ENCODE data around the gene RABGEF1.
"Not testable (repeated sequence)": the region's sequence is repeated elsewhere in the genome, so short reads cannot be mapped to it uniquely, and the experiment has no call there.

The RABGEF1 gene

GRCh38 chr7:66736892-66737291 lies 3.6 kb upstream of the RABGEF1 start:
- DNase-seq, result no peak

GRCh38 chr7:66737667-66738066 lies 2.9 kb upstream of the RABGEF1 start:
- no peak for DNase-seq

- no peak for DNase-seq
These were observed 1.1 kb upstream of the RABGEF1 start for GRCh38 chr7:66739477-66739876.

- no peak for DNase-seq
These were observed 606 bp upstream of the RABGEF1 start for GRCh38 chr7:66739953-66740301.

GRCh38 chr7:66740980-66741709 lies 612 bp downstream of the RABGEF1 start:
- DNase-seq, result peak; percentile 25

GRCh38 chr7:66741710-66742049 lies 1.1 kb downstream of the RABGEF1 start:
- no peak for DNase-seq

- DNase-seq, result not testable (repeated sequence)
These were observed 1.8 kb downstream of the RABGEF1 start for GRCh38 chr7:66742298-66742697.

- DNase-seq, result no peak
These were observed 3.4 kb downstream of the RABGEF1 start for GRCh38 chr7:66743920-66744319.

GRCh38 chr7:66747385-66747784 lies 6.9 kb downstream of the RABGEF1 start:
- no peak for DNase-seq

- no peak for DNase-seq
These were observed 7.5 kb downstream of the RABGEF1 start for GRCh38 chr7:66747881-66748511.

GRCh38 chr7:66748791-66749190 lies 8.3 kb downstream of the RABGEF1 start:
- DNase-seq, result no peak

- no peak for DNase-seq
These were observed 11.4 kb downstream of the RABGEF1 start for GRCh38 chr7:66751945-66752344.

GRCh38 chr7:66754541-66754940 lies 14.0 kb downstream of the RABGEF1 start:
- DNase-seq, result no peak

GRCh38 chr7:66755059-66755458 lies 14.5 kb downstream of the RABGEF1 start:
- DNase-seq, result not testable (repeated sequence)

GRCh38 chr7:66756227-66756626 lies 15.7 kb downstream of the RABGEF1 start:
- DNase-seq, result not testable (repeated sequence)

- no peak for DNase-seq
These were observed 16.4 kb downstream of the RABGEF1 start for GRCh38 chr7:66756889-66757288.

GRCh38 chr7:66757939-66758338 lies 17.4 kb downstream of the RABGEF1 start:
- no peak for DNase-seq

GRCh38 chr7:66758950-66759628 lies 18.6 kb downstream of the RABGEF1 start:
- no peak for DNase-seq

- DNase-seq, result not testable (repeated sequence)
These were observed 22.6 kb downstream of the RABGEF1 start for GRCh38 chr7:66763183-66763582.

- not testable (repeated sequence) for DNase-seq
These were observed 23.3 kb downstream of the RABGEF1 start for GRCh38 chr7:66763633-66764355.

GRCh38 chr7:66764905-66765304 lies 24.4 kb downstream of the RABGEF1 start:
- DNase-seq, result not testable (repeated sequence)

- not testable (repeated sequence) for DNase-seq
These were observed 24.9 kb downstream of the RABGEF1 start for GRCh38 chr7:66765322-66766025.

- no peak for DNase-seq
These were observed 25.5 kb downstream of the RABGEF1 start for GRCh38 chr7:66766041-66766440.

Data from midbrain (tissue), 1 donor.